Esophagus muscularis mucosa (tissue), 3 donors: ENCODE data around the gene TRIP13.

Experiments
- POLR2A ChIP-seq: fragments of 450-650 bp; IDR thresholded peaks from one replicate; pipeline ENCODE4 v1.6.1; 2017; ENCODE audit warnings: antibody characterized with exemption, moderate library complexity, mild to moderate bottlenecking, low read depth
- POLR2AphosphoS5 ChIP-seq, 2 donors: sonication (generic); formaldehyde crosslinking; IDR thresholded peaks; one replicate each; pipeline ENCODE4 v1.6.1; 2017; ENCODE audit warnings: antibody characterized with exemption in 2 of 2
- TF ChIP-seq, protein P1 (sequence below), 3 experiments: fragments of 200-600 bp in 2 of 3; fragments of 450-650 bp in 1 of 3; sonication (generic) in 2 of 3; IDR thresholded peaks; one replicate each; pipeline ENCODE4 v1.5.1; 2017 to 2019; ENCODE audit warnings: antibody characterized with exemption in 3 of 3, mild to moderate bottlenecking in 2 of 3, moderate library complexity in 1 of 3

DNA sequence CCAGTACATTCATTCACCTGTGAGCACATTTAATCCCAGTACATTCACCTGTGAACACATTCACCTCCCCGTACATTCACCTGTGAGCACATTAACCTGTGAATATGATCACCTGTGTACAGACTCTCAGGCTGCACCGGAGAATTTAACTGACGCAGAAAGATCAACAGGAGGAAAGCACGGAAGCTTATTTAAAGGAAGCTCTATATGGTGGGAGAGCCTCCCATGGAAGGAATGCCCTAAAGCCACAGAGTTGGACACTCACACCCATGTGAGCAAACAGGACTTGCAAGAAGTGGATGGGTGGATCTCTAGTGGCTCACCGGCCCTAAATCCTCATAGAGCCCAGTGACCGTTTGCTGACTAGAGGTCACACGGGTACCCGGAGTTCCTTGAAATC is 38.2 kb downstream of the TRIP13 start:
- TF ChIP-seq, protein P1, sequence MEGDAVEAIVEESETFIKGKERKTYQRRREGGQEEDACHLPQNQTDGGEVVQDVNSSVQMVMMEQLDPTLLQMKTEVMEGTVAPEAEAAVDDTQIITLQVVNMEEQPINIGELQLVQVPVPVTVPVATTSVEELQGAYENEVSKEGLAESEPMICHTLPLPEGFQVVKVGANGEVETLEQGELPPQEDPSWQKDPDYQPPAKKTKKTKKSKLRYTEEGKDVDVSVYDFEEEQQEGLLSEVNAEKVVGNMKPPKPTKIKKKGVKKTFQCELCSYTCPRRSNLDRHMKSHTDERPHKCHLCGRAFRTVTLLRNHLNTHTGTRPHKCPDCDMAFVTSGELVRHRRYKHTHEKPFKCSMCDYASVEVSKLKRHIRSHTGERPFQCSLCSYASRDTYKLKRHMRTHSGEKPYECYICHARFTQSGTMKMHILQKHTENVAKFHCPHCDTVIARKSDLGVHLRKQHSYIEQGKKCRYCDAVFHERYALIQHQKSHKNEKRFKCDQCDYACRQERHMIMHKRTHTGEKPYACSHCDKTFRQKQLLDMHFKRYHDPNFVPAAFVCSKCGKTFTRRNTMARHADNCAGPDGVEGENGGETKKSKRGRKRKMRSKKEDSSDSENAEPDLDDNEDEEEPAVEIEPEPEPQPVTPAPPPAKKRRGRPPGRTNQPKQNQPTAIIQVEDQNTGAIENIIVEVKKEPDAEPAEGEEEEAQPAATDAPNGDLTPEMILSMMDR (IDR thresholded peaks at IDR 0.05): no peak
- TF ChIP-seq POLR2A (no peak), POLR2AphosphoS5 (IDR thresholded peaks at IDR 0.05) (no peak)
